Stomach (tissue), 9 donors: Measurements from ENCODE around the gene PLXNA2. TPM values are rescaled to one million over a fixed set of nuclear protein-coding genes. Genes with fewer than 3 reads are reported as not detected.

Source experiments
- DNase-seq, 2 donors: peaks; one replicate each; pipeline versions ENCODE4 v3.0.0 to v3.0.0-alpha.2; 2013 to 2019
- H3K27ac ChIP-seq, 5 donors: fragments of 200-600 bp in 4 of 5; sonication (generic) in 4 of 5; one replicate each; pipeline ENCODE4 v1.5.1; 2013 to 2019; ENCODE audit warnings: mild to moderate bottlenecking in 1 of 5, moderate library complexity in 1 of 5
- H3K27me3 ChIP-seq, 3 donors: fragments of 200-600 bp; sonication (generic); one replicate each; pipeline ENCODE4 v1.5.1; 2017 to 2019; ENCODE audit warnings: mixed run types in 1 of 3
- H3K36me3 ChIP-seq, 4 donors: fragments of 200-600 bp; sonication (generic); 1 replicate in 3 of 4; 2 replicates in 1 of 4; pipeline ENCODE4 v1.5.1; 2016 to 2019
- H3K4me1 ChIP-seq, 4 donors: fragments of 200-600 bp; sonication (generic); one replicate each; pipeline ENCODE4 v1.5.1; 2016 to 2019
- H3K4me3 ChIP-seq, 4 donors: fragments of 200-600 bp; sonication (generic) in 3 of 4; one replicate each; pipeline ENCODE4 v1.5.1; 2016 to 2019; ENCODE audit warnings: mild to moderate bottlenecking in 1 of 4
- H3K9me3 ChIP-seq, 4 donors: fragments of 200-600 bp; sonication (generic); one replicate each; pipeline ENCODE4 v1.5.1; 2016 to 2019
- CTCF ChIP-seq, 7 experiments: fragments of 450-650 bp in 4 of 7; fragments of 200-600 bp in 3 of 7; sonication (generic) in 3 of 7; IDR thresholded peaks; one replicate each; pipeline ENCODE4 v1.5.1; 2016 to 2019; ENCODE audit warnings: antibody characterized with exemption in 7 of 7, control low read depth in 2 of 7, mild to moderate bottlenecking in 1 of 7
- EP300 ChIP-seq: sonication (generic); formaldehyde crosslinking; IDR thresholded peaks from one replicate; pipeline ENCODE4 v1.6.1; 2017; ENCODE audit warnings: antibody characterized with exemption
- POLR2A ChIP-seq, 4 donors: fragments of 450-650 bp; IDR thresholded peaks; one replicate each; pipeline ENCODE4 v1.6.1; 2016; ENCODE audit warnings: antibody characterized with exemption in 4 of 4, control low read depth in 2 of 4, mild to moderate bottlenecking in 1 of 4, moderate library complexity in 1 of 4
- POLR2AphosphoS5 ChIP-seq, 3 donors: sonication (generic); formaldehyde crosslinking; IDR thresholded peaks; one replicate each; pipeline ENCODE4 v1.6.1; 2016; ENCODE audit warnings: antibody characterized with exemption in 3 of 3
- WGBS, 5 donors: extraction: QIAGEN DNeasy Blood & Tissue Kit in 3 of 5; methylation state at CpG; one replicate each; pipeline versions ENCODE4 v1.1.5 to v1.1.7; 2013 to 2018; 5-methylcytosine and 5-hydroxymethylcytosine counted together
- intact Hi-C: fragments of 100-400 bp; cut with DNase I; formaldehyde crosslinking; loops from one replicate; pipeline ENCODE4 v1.15.1; 2023; ENCODE audit warnings: low total_unique reads
- polyA plus RNA-seq, 3 donors: library from polyadenylated mRNA; stranded (reverse); fragments of 200-250 nt; gene quantifications; one replicate each; pipeline ENCODE4 v1.2.3, GENCODE V29; 2013
- total RNA-seq, 5 donors: library from RNA; depleted of rRNA; stranded (reverse); fragments of >200 nt; gene quantifications; one replicate each; pipeline versions ENCODE4 v1.1.0 to v1.2.3, GENCODE V29; 2014 to 2016
- donor health status: healthy with polysubstance abuse.
- donor health status: Bipolar disorder and iron deficiency.
- donor health status: healthy.

The PLXNA2 gene
- total and polyA plus RNA-seq, 8 donors = 2.7 to 185 (median 28.7) TPM

DNA sequence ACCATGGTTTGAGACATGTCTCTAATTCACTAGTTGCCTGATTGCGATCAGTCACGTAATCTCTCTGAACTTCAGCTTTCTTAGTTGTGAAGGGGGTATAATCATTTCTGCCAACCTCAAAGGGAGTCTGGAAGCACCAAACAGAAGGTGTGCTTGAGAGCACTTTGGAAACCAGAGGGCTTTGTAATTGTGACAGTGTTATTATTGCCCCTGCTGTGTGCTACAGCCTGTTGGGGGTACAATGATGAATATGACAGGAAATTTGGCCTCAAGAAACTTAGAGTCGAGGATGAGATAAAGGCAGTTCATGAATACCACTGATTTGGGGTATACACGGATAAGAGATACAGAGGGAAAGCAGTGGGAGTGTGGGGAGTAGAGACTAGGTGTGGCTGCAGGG lies 183.1 kb downstream of the PLXNA2 start:
- WGBS, 5 donors = 81 to 89% (median 88%) methylated on average over 4 of the region's 4 CpGs
- DNase-seq = no peak
- Histone ChIP-seq H3K27me3 (no peaks in the 10 kb centered on the region), H3K9me3 (no peaks in the 10 kb centered on the region), H3K4me1 (peaks cover 0 to 16% (median 3%) of the 10 kb centered on the region in 4 donors), H3K36me3 (peaks cover 22 to 95% (median 83%) of the 10 kb centered on the region in 4 donors), H3K27ac (no peak overlapping the region), H3K4me3 (no peak overlapping the region)
- no peak for TF ChIP-seq POLR2A (IDR thresholded peaks at IDR 0.05)
- no peak for TF ChIP-seq POLR2AphosphoS5 (IDR thresholded peaks at IDR 0.05)
- no peak for TF ChIP-seq EP300
- no peak for TF ChIP-seq CTCF (IDR thresholded peaks at IDR 0.05)
- intact Hi-C loops = no loop called here

DNA sequence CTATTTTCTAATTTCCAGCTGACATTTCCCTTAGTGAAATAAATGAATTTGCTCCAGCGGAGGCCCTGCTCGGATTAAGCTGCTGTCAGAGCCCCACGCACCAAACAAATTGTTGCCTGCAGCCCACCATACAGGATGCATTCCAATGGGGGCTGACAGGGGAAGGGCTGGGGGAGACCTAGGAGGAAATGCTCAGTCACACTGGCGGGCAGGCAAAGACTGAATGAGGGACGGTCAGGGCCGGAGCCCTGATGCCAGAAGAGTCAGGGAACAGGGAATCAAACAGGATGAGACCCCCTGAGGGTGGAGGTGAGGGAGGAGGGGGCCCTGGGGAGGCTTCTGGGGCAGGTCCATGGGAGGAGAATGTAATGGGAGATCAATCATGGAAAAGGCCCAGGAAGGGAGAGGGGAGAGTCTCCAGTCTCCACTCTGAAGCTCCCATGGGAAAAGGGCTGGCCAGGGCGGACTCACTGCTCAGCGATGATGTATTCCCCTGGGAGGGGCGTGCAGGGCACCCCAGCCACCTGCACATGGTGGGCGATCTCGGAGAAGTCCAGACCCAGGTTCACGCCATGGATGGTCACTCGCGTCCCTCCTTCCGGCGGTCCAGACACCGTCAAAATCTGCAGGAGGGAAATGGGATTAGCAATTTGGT lies 183.8 kb downstream of the PLXNA2 start:
- Histone ChIP-seq H3K4me1 (peaks cover 0 to 16% (median 4%) of the 10 kb centered on the region in 4 donors), H3K27ac (no peak overlapping the region), H3K4me3 (no peak overlapping the region), H3K27me3 (no peaks in the 10 kb centered on the region), H3K9me3 (no peaks in the 10 kb centered on the region), H3K36me3 (peaks cover 22 to 94% (median 78%) of the 10 kb centered on the region in 4 donors)
- 93 to 96% (median 95%) methylated on average over 17 of the region's 17 CpGs for WGBS, 5 donors
- intact Hi-C loops = no loop called here
- no peak for DNase-seq
- no peak for TF ChIP-seq EP300
- no peak for TF ChIP-seq CTCF (IDR thresholded peaks at IDR 0.05)
- TF ChIP-seq POLR2A (IDR thresholded peaks at IDR 0.05) = no peak
- no peak for TF ChIP-seq POLR2AphosphoS5 (IDR thresholded peaks at IDR 0.05)

DNA sequence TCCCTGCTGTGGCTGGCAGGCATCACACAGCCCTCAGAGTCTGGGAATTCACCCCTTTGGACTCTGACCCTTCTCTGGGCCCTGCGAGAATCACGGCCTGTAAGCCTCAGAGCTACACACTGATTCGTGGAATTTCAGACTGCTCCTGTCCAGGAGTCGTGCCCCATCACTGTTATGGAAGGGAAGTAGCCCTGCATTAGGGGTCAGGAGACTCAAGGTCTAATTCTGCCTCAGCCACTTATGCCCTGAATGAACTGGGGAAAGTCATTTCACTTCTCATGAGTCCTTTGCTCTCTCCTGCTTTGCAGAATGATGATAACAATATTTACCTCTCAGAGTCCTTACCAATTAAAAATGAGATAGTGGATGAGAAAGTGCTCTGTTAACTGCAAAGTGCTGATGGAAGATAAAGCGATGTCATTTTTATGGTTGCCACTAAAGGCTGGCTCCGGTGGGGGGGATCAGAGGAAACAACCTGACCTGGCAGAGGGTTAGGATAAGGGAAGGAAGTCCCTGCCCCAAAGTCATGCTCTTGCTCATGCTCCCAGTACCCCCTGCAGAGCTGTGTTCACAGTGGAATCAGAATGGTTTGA lies 184.7 kb downstream of the PLXNA2 start:
- WGBS, 5 donors = 19 to 48% (median 42%) methylated on average over 6 of the region's 6 CpGs
- Histone ChIP-seq H3K27me3 (no peaks in the 10 kb centered on the region), H3K4me1 (peaks cover 0 to 25% (median 7%) of the 10 kb centered on the region in 4 donors), H3K9me3 (no peaks in the 10 kb centered on the region), H3K27ac (no peak overlapping the region), H3K4me3 (no peak overlapping the region), H3K36me3 (peaks cover 22 to 94% (median 74%) of the 10 kb centered on the region in 4 donors)
- TF ChIP-seq POLR2AphosphoS5 (IDR thresholded peaks at IDR 0.05) = no peak
- TF ChIP-seq POLR2A (IDR thresholded peaks at IDR 0.05) = no peak
- TF ChIP-seq EP300 = no peak
- no peak for TF ChIP-seq CTCF (IDR thresholded peaks at IDR 0.05)
- intact Hi-C loops = no loop called here
- no peak for DNase-seq

DNA sequence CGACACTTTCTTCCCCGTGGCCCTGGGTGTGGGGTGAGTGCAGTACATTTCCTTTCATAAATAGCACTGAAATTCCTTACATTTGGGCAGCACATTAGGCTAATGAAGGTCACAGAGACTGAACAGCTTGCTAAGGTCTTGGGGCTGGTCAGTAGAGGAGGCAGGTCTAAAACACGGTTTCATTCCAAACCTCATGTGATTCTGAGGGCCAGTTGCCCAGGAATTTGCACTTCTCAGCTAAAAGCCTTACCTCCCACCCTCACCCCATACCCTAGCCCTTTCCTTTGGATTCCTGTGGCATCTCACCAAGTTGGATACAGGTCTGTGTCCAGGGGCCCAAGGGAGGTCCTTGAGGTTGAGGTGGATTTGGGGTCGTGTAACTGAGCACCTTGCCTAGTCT lies 185.4 kb downstream of the PLXNA2 start:
- Histone ChIP-seq H3K36me3 (peaks cover 22 to 94% (median 74%) of the 10 kb centered on the region in 4 donors), H3K4me1 (peaks cover 0 to 30% (median 7%) of the 10 kb centered on the region in 4 donors), H3K9me3 (no peaks in the 10 kb centered on the region), H3K27me3 (no peaks in the 10 kb centered on the region), H3K27ac (no peak overlapping the region), H3K4me3 (no peak overlapping the region)
- WGBS, 5 donors = 65 to 76% (median 70%) methylated on average over 4 of the region's 4 CpGs
- no peak for DNase-seq
- TF ChIP-seq POLR2AphosphoS5 (IDR thresholded peaks at IDR 0.05) (no peak), EP300 (no peak), CTCF (IDR thresholded peaks at IDR 0.05) (no peak), POLR2A (IDR thresholded peaks at IDR 0.05) (no peak)
- intact Hi-C loops = no loop called here
